ENCODE measurements around the gene ATP2B3.

The ATP2B3 gene

GRCh38 chrX:153505361-153505760, 12.1 kb upstream of the ATP2B3 start:
- ChIA-PET POLR2A (no interaction called here), CTCF (interaction anchor here (1.7 to 4.8 kb wide), 4 partner anchors 13 to 45 kb away, joined by 5 to 43 read pairs (median 12); partner anchors contain the start of gene HAUS7)
- Histone ChIP-seq H3K36me3 (ENCODE audit: control insufficient read depth in 4 of 4, insufficient read depth in 4 of 4, low read length in 3 of 4) (no peaks in the 10 kb centered on the region), H3K27me3 (replicated peaks in 2 of 5; ENCODE audit: control insufficient read depth in 4 of 5, insufficient read depth in 5 of 5, low read length in 4 of 5) (peaks cover 0 to 18% (median 0%) of the 10 kb centered on the region in 5 experiments), H3K9me3 (ENCODE audit: control extremely low read depth in 1 of 5, control insufficient read depth in 4 of 5, insufficient read depth in 2 of 5, low read depth in 1 of 5, low read length in 4 of 5) (no peaks in the 10 kb centered on the region), H3K4me1 (ENCODE audit: control extremely low read depth in 1 of 4, control insufficient read depth in 4 of 4, insufficient read depth in 4 of 4, low read length in 3 of 4) (peaks cover 0 to 1% (median 0%) of the 10 kb centered on the region in 4 experiments), H3K4me3 (ENCODE audit: control insufficient read depth in 1 of 7, extremely low read depth in 1 of 7, insufficient read depth in 4 of 7, low read depth in 2 of 7, low read length in 6 of 7) (no peak overlapping the region), H3K27ac (ENCODE audit: insufficient read depth in 1 of 2, low read depth in 1 of 2, low read length in 2 of 2, poor library complexity in 1 of 2, severe bottlenecking in 2 of 2) (no peak overlapping the region)
- DNase-seq, result no peak
- WGBS (ENCODE audit: insufficient coverage), result 98% methylated on average over 14 of the region's 18 CpGs

- no peaks in the 10 kb centered on the region for H3K36me3 ChIP-seq (ENCODE audit: control insufficient read depth in 4 of 4, insufficient read depth in 4 of 4, low read length in 3 of 4)
- no peak overlapping the region for H3K27ac ChIP-seq (ENCODE audit: insufficient read depth in 1 of 2, low read depth in 1 of 2, low read length in 2 of 2, poor library complexity in 1 of 2, severe bottlenecking in 2 of 2)
- peaks cover 0 to 22% (median 0%) of the 10 kb centered on the region in 5 experiments for H3K27me3 ChIP-seq (replicated peaks in 2 of 5; ENCODE audit: control insufficient read depth in 4 of 5, insufficient read depth in 5 of 5, low read length in 4 of 5)
- DNase-seq, result peak; percentile 61 to 83 (median 74)
- 26% methylated on average over 17 of the region's 19 CpGs for whole genome bisulfite sequencing (ENCODE audit: insufficient coverage)
- peaks cover 0 to 1% (median 0%) of the 10 kb centered on the region in 4 experiments for H3K4me1 ChIP-seq (ENCODE audit: control extremely low read depth in 1 of 4, control insufficient read depth in 4 of 4, insufficient read depth in 4 of 4, low read length in 3 of 4)
- H3K9me3 ChIP-seq (ENCODE audit: control extremely low read depth in 1 of 5, control insufficient read depth in 4 of 5, insufficient read depth in 2 of 5, low read depth in 1 of 5, low read length in 4 of 5), result no peaks in the 10 kb centered on the region
- POLR2A ChIA-PET, result interaction anchor here (0.6 kb wide), 1 partner anchor 169 kb away, joined by 4 read pairs; no protein-coding TSS in a partner anchor
- H3K4me3 ChIP-seq (ENCODE audit: control insufficient read depth in 1 of 7, extremely low read depth in 1 of 7, insufficient read depth in 4 of 7, low read depth in 2 of 7, low read length in 6 of 7), result no peak overlapping the region
- CTCF ChIA-PET, result interaction anchor here (1.1 to 4.8 kb wide), 13 partner anchors 8 to 566 kb away, joined by 3 to 43 read pairs (median 5); partner anchors contain the start of gene HAUS7
Measured at GRCh38 chrX:153507484-153508178, 9.8 kb upstream of the ATP2B3 start.

GRCh38 chrX:153509592-153509991, 7.8 kb upstream of the ATP2B3 start:
- DNase-seq, result no peak
- Histone ChIP-seq H3K4me3 (ENCODE audit: control insufficient read depth in 1 of 7, extremely low read depth in 1 of 7, insufficient read depth in 4 of 7, low read depth in 2 of 7, low read length in 6 of 7) (no peak overlapping the region), H3K4me1 (ENCODE audit: control extremely low read depth in 1 of 4, control insufficient read depth in 4 of 4, insufficient read depth in 4 of 4, low read length in 3 of 4) (peaks cover 0 to 1% (median 0%) of the 10 kb centered on the region in 4 experiments), H3K27me3 (replicated peaks in 2 of 5; ENCODE audit: control insufficient read depth in 4 of 5, insufficient read depth in 5 of 5, low read length in 4 of 5) (peaks cover 0 to 28% (median 0%) of the 10 kb centered on the region in 5 experiments), H3K9me3 (ENCODE audit: control extremely low read depth in 1 of 5, control insufficient read depth in 4 of 5, insufficient read depth in 2 of 5, low read depth in 1 of 5, low read length in 4 of 5) (no peaks in the 10 kb centered on the region), H3K27ac (ENCODE audit: insufficient read depth in 1 of 2, low read depth in 1 of 2, low read length in 2 of 2, poor library complexity in 1 of 2, severe bottlenecking in 2 of 2) (no peak overlapping the region), H3K36me3 (ENCODE audit: control insufficient read depth in 4 of 4, insufficient read depth in 4 of 4, low read length in 3 of 4) (no peaks in the 10 kb centered on the region)
- ChIA-PET CTCF (interaction anchor here (0.6 to 4.8 kb wide), 4 partner anchors 18 to 61 kb away, joined by 3 to 43 read pairs (median 3); partner anchors contain the start of gene HAUS7), POLR2A (interaction anchor here (0.6 kb wide), 1 partner anchor 1173 kb away, joined by 4 read pairs; no protein-coding TSS in a partner anchor)
- 89% methylated on average over 12 of the region's 14 CpGs for WGBS (ENCODE audit: insufficient coverage)

- POLR2A ChIA-PET, result no interaction called here
- H3K27me3 ChIP-seq (replicated peaks in 2 of 5; ENCODE audit: control insufficient read depth in 4 of 5, insufficient read depth in 5 of 5, low read length in 4 of 5), result peaks cover 0 to 36% (median under 1%) of the 10 kb centered on the region in 5 experiments
- no peak for DNase-seq
- CTCF ChIA-PET, result no interaction called here
- H3K4me3 ChIP-seq (ENCODE audit: control insufficient read depth in 1 of 7, extremely low read depth in 1 of 7, insufficient read depth in 4 of 7, low read depth in 2 of 7, low read length in 6 of 7), result no peak overlapping the region
- no peak overlapping the region for H3K27ac ChIP-seq (ENCODE audit: insufficient read depth in 1 of 2, low read depth in 1 of 2, low read length in 2 of 2, poor library complexity in 1 of 2, severe bottlenecking in 2 of 2)
- H3K36me3 ChIP-seq (ENCODE audit: control insufficient read depth in 4 of 4, insufficient read depth in 4 of 4, low read length in 3 of 4), result no peaks in the 10 kb centered on the region
- WGBS (ENCODE audit: insufficient coverage), result 88% methylated on average over 10 of the region's 11 CpGs
- peaks cover 0 to 1% (median 0%) of the 10 kb centered on the region in 4 experiments for H3K4me1 ChIP-seq (ENCODE audit: control extremely low read depth in 1 of 4, control insufficient read depth in 4 of 4, insufficient read depth in 4 of 4, low read length in 3 of 4)
- H3K9me3 ChIP-seq (ENCODE audit: control extremely low read depth in 1 of 5, control insufficient read depth in 4 of 5, insufficient read depth in 2 of 5, low read depth in 1 of 5, low read length in 4 of 5), result no peaks in the 10 kb centered on the region
Measured at GRCh38 chrX:153510383-153510782, 7.1 kb upstream of the ATP2B3 start.

GRCh38 chrX:153511784-153512500, 5.5 kb upstream of the ATP2B3 start:
- peaks cover 0 to 45% (median 4%) of the 10 kb centered on the region in 5 experiments for H3K27me3 ChIP-seq (replicated peaks in 2 of 5; ENCODE audit: control insufficient read depth in 4 of 5, insufficient read depth in 5 of 5, low read length in 4 of 5)
- H3K36me3 ChIP-seq (ENCODE audit: control insufficient read depth in 4 of 4, insufficient read depth in 4 of 4, low read length in 3 of 4), result no peaks in the 10 kb centered on the region
- peaks cover 0 to 4% (median 0%) of the 10 kb centered on the region in 4 experiments for H3K4me1 ChIP-seq (ENCODE audit: control extremely low read depth in 1 of 4, control insufficient read depth in 4 of 4, insufficient read depth in 4 of 4, low read length in 3 of 4)
- DNase-seq, result no peak
- no peaks in the 10 kb centered on the region for H3K9me3 ChIP-seq (ENCODE audit: control extremely low read depth in 1 of 5, control insufficient read depth in 4 of 5, insufficient read depth in 2 of 5, low read depth in 1 of 5, low read length in 4 of 5)
- WGBS (ENCODE audit: insufficient coverage), result 88% methylated on average over 17 of the region's 17 CpGs
- CTCF ChIA-PET, result no interaction called here
- H3K27ac ChIP-seq (ENCODE audit: insufficient read depth in 1 of 2, low read depth in 1 of 2, low read length in 2 of 2, poor library complexity in 1 of 2, severe bottlenecking in 2 of 2), result no peak overlapping the region
- POLR2A ChIA-PET, result no interaction called here
- H3K4me3 ChIP-seq (ENCODE audit: control insufficient read depth in 1 of 7, extremely low read depth in 1 of 7, insufficient read depth in 4 of 7, low read depth in 2 of 7, low read length in 6 of 7), result no peak overlapping the region

- no peak overlapping the region for H3K4me3 ChIP-seq (ENCODE audit: control insufficient read depth in 1 of 7, extremely low read depth in 1 of 7, insufficient read depth in 4 of 7, low read depth in 2 of 7, low read length in 6 of 7)
- H3K27me3 ChIP-seq (replicated peaks in 2 of 5; ENCODE audit: control insufficient read depth in 4 of 5, insufficient read depth in 5 of 5, low read length in 4 of 5), result peaks cover 0 to 46% (median 4%) of the 10 kb centered on the region in 5 experiments
- no peaks in the 10 kb centered on the region for H3K9me3 ChIP-seq (ENCODE audit: control extremely low read depth in 1 of 5, control insufficient read depth in 4 of 5, insufficient read depth in 2 of 5, low read depth in 1 of 5, low read length in 4 of 5)
- ChIA-PET CTCF (interaction anchor here (0.6 kb wide), 2 partner anchors 450 to 483 kb away, joined by 3 read pairs; no protein-coding TSS in a partner anchor), POLR2A (no interaction called here)
- no peaks in the 10 kb centered on the region for H3K36me3 ChIP-seq (ENCODE audit: control insufficient read depth in 4 of 4, insufficient read depth in 4 of 4, low read length in 3 of 4)
- no peak for DNase-seq
- H3K4me1 ChIP-seq (ENCODE audit: control extremely low read depth in 1 of 4, control insufficient read depth in 4 of 4, insufficient read depth in 4 of 4, low read length in 3 of 4), result peaks cover 0 to 2% (median 0%) of the 10 kb centered on the region in 4 experiments
- WGBS (ENCODE audit: insufficient coverage), result 50% methylated on average over 2 of the region's 3 CpGs
- no peak overlapping the region for H3K27ac ChIP-seq (ENCODE audit: insufficient read depth in 1 of 2, low read depth in 1 of 2, low read length in 2 of 2, poor library complexity in 1 of 2, severe bottlenecking in 2 of 2)
Measured at GRCh38 chrX:153512501-153512893, 4.9 kb upstream of the ATP2B3 start.
